Activated B cell treated with CpG ODN at 0.5 μM for 24 hours (primary cell): ENCODE data around the gene MYO10. TPM values are rescaled to one million over a fixed set of nuclear protein-coding genes. Genes with fewer than 3 reads are reported as not detected.

Experiments used
- ATAC-seq: fragments of 200-7000 bp; cut with Tn5 transposase; one replicate; pipeline ENCODE4 v1.10.0; 2021; ENCODE audit warnings: low read depth, mild to moderate bottlenecking, moderate library complexity
- CTCF ChIA-PET: fragments of 350-600 bp; sonication (Branson Sonifier 250); formaldehyde crosslinking; loops from one replicate; lab custom pipeline; 2021; ENCODE audit warnings: antibody characterized with exemption; lab: Charles Lee
- POLR2A ChIA-PET: fragments of 350-600 bp; sonication (Branson Sonifier 250); formaldehyde crosslinking; loops from one replicate; lab custom pipeline; 2021; ENCODE audit warnings: antibody characterized with exemption; lab: Charles Lee
- DNase-seq: peaks from one replicate; pipeline ENCODE4 v3.0.0; 2022
- H3K27ac Mint-ChIP-seq: one replicate; pipeline ENCODE4 v1.8.0; 2020; ENCODE audit warnings: mixed read lengths
- H3K27me3 Mint-ChIP-seq: one replicate; pipeline ENCODE4 v1.8.0; 2021; ENCODE audit warnings: mixed read lengths
- H3K36me3 Mint-ChIP-seq: one replicate; pipeline ENCODE4 v1.8.0; 2021; ENCODE audit warnings: low read depth, mixed read lengths
- H3K4me1 Mint-ChIP-seq: one replicate; pipeline ENCODE4 v1.8.0; 2021; ENCODE audit warnings: mixed read lengths
- H3K4me3 Mint-ChIP-seq: one replicate; pipeline ENCODE4 v1.8.0; 2020; ENCODE audit warnings: mild to moderate bottlenecking, mixed read lengths
- H3K9me3 Mint-ChIP-seq: one replicate; pipeline ENCODE4 v1.8.0; 2020; ENCODE audit warnings: mixed read lengths
- intact Hi-C: fragments of 100-400 bp; cut with micrococcal nuclease; formaldehyde crosslinking; loops from one replicate; pipeline ENCODE4 v1.15.1; 2024
- total RNA-seq: library from RNA; stranded (reverse); gene quantifications from 2 replicates; pipeline ENCODE4 v1.2.3, GENCODE V29; 2022
- TF ChIP-seq, protein P1 (sequence below): fragments of 200-600 bp; IDR thresholded peaks from one replicate; pipeline ENCODE4 v1.8.0; 2022; ENCODE audit warnings: antibody characterized with exemption, mild to moderate bottlenecking

Gene MYO10
- total RNA-seq, 1 donor from 2014 or later: 0.13 TPM

DNA sequence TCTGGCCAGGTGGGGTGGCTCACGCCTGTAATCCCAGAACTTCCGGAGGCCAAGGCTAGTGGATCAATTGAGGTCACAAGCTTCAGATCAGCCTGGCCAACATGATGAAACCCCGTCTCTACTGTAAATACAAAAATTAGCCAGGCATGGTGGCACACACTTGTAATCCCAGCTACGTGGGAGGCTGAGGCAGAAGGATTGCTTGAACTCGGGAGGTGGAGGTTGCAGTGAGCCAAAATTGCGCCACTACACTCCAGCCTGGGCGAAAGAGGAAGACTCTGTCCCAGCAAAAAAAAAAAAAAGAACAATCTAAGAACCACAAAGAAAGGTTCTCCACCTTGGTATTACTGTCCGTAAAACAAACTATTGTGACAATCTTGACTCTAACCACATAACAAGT is 9.7 kb downstream of the MYO10 start:
- H3K27ac Mint-ChIP-seq: no peak overlapping the region
- no peaks in the 10 kb centered on the region for H3K9me3 Mint-ChIP-seq
- H3K27me3 Mint-ChIP-seq: peaks cover 13% of the 10 kb centered on the region
- H3K4me3 Mint-ChIP-seq: no peak overlapping the region
- ChIA-PET POLR2A (no interaction called here), CTCF (no interaction called here)
- ATAC-seq: no peak
- no peak for DNase-seq
- intact Hi-C loops: no loop called here
- H3K36me3 Mint-ChIP-seq: no peaks in the 10 kb centered on the region
- TF ChIP-seq, protein P1, sequence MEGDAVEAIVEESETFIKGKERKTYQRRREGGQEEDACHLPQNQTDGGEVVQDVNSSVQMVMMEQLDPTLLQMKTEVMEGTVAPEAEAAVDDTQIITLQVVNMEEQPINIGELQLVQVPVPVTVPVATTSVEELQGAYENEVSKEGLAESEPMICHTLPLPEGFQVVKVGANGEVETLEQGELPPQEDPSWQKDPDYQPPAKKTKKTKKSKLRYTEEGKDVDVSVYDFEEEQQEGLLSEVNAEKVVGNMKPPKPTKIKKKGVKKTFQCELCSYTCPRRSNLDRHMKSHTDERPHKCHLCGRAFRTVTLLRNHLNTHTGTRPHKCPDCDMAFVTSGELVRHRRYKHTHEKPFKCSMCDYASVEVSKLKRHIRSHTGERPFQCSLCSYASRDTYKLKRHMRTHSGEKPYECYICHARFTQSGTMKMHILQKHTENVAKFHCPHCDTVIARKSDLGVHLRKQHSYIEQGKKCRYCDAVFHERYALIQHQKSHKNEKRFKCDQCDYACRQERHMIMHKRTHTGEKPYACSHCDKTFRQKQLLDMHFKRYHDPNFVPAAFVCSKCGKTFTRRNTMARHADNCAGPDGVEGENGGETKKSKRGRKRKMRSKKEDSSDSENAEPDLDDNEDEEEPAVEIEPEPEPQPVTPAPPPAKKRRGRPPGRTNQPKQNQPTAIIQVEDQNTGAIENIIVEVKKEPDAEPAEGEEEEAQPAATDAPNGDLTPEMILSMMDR: no peak
- H3K4me1 Mint-ChIP-seq: no peaks in the 10 kb centered on the region

DNA sequence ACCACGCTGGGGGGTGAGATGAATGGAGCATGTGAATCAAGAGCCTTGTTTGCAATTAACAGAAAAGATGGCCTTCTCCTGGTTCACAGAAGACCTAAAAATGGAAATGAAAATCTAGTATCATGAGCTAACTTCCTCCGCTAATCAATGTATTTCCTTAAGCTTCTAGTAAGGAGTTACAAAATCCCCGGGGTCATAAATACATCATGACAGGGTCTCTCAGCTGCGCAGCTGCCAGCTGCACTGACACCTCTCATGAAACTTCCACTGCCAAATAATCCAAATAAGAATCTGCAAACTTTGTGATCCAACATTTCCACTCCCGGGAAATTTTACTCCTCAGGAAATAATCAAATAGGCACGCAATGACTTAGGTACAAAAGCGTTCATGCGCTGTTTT is 11.9 kb downstream of the MYO10 start:
- TF ChIP-seq, protein P1: no peak
- H3K4me3 Mint-ChIP-seq: no peak overlapping the region
- intact Hi-C loops: no loop called here
- ChIA-PET POLR2A (no interaction called here), CTCF (no interaction called here)
- ATAC-seq: no peak
- no peak overlapping the region for H3K27ac Mint-ChIP-seq
- no peak for DNase-seq
- no peaks in the 10 kb centered on the region for H3K27me3 Mint-ChIP-seq
- H3K36me3 Mint-ChIP-seq: no peaks in the 10 kb centered on the region
- H3K9me3 Mint-ChIP-seq: no peaks in the 10 kb centered on the region
- no peaks in the 10 kb centered on the region for H3K4me1 Mint-ChIP-seq

DNA sequence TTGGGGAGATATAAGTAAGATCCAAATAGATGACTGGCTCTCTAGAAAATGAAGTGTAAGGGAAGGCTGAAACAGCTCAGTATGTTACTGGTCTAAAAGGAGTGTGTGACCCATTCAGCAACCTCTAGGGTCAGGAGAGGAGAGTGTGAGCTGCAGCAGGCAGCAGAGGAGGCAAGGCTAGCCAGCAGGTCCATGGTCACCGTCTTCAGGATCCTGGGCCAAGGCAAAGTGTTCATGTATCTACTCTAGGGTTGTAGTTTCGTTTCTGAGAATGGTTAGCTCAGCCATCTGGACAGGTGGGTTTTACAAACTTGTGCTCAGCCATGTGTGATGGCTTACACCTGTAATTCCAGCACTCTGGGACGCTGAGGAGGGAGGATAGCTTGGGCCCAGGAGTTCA is 13.7 kb downstream of the MYO10 start:
- H3K4me1 Mint-ChIP-seq: no peaks in the 10 kb centered on the region
- ChIA-PET CTCF (no interaction called here), POLR2A (no interaction called here)
- H3K4me3 Mint-ChIP-seq: no peak overlapping the region
- DNase-seq (no peak), ATAC-seq (no peak)
- H3K27ac Mint-ChIP-seq: no peak overlapping the region
- H3K36me3 Mint-ChIP-seq: no peaks in the 10 kb centered on the region
- TF ChIP-seq, protein P1: no peak
- intact Hi-C loops: no loop called here
- H3K9me3 Mint-ChIP-seq: no peaks in the 10 kb centered on the region
- H3K27me3 Mint-ChIP-seq: no peaks in the 10 kb centered on the region

DNA sequence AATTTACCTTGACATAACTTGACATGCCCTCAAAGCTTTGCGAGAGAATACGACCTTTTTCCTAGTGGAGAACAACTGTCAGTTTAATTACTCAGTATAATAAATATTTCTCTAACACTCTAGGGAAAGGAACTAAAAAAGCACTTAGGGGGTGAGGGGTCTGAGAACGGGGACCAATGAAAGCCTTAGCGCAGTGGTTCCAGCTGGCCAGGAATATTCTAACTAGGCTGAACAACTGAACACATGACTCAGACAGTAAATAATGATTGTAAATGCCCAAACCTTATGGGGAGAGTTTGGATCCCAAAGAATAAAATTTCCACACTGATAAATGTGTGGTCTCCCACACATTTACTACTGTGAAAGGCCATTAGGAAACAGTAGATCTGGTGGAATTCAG is 14.9 kb downstream of the MYO10 start:
- intact Hi-C loops: no loop called here
- CTCF ChIA-PET: no interaction called here
- Mint-ChIP-seq H3K27me3 (no peaks in the 10 kb centered on the region), H3K9me3 (no peaks in the 10 kb centered on the region), H3K4me1 (no peaks in the 10 kb centered on the region), H3K27ac (no peak overlapping the region), H3K36me3 (no peaks in the 10 kb centered on the region), H3K4me3 (no peak overlapping the region)
- POLR2A ChIA-PET: no interaction called here
- ATAC-seq (no peak), DNase-seq (no peak)
- TF ChIP-seq, protein P1: no peak

DNA sequence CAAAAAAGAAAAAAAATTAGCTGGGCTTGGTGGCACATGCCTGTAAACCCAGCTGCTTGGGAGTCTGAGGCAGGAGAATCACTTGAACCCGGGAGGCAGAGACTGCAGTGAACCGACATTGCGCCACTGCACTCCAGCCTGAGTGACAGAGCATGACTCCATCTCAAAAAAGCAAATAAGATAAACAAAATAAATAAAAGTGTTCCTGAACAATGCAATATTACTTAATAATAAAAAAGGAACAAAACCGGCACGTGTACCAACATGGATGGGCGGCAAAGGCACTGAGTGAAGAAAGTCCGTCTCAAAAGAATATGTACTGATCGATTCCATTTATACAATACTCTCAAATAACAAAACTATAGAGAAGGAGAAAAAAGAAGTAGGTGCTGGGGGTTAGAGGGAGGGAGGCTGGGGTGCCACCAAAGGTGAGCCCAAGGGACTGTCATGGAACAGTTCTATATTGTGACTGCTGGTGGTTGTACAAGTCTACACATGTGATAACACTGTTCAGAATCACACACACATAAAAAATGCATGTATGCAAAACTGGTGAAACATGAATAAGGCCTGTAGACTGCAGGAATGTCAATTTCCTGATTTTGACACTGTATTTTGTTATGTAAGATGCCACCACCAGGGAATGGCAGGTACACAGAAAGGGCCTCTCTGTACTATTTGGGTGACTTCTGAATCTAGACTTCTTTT is 15.8 kb downstream of the MYO10 start:
- H3K27ac Mint-ChIP-seq: no peak overlapping the region
- ChIA-PET CTCF (no interaction called here), POLR2A (no interaction called here)
- no peaks in the 10 kb centered on the region for H3K9me3 Mint-ChIP-seq
- H3K4me1 Mint-ChIP-seq: no peaks in the 10 kb centered on the region
- ATAC-seq: no peak
- no peaks in the 10 kb centered on the region for H3K27me3 Mint-ChIP-seq
- no peaks in the 10 kb centered on the region for H3K36me3 Mint-ChIP-seq
- intact Hi-C loops: no loop called here
- TF ChIP-seq, protein P1: no peak
- no peak overlapping the region for H3K4me3 Mint-ChIP-seq
- no peak for DNase-seq
